GM12801 (cell line): ENCODE results near the gene ALDH8A1.

Experiments used
- CTCF ChIP-seq: IDR thresholded peaks from one replicate; pipeline ENCODE4 v1.5.1; 2011; ENCODE audit warnings: control low read depth; ENCODE audit not compliant: insufficient read length; ENCODE audit errors: extremely low read depth

ALDH8A1 gene

DNA sequence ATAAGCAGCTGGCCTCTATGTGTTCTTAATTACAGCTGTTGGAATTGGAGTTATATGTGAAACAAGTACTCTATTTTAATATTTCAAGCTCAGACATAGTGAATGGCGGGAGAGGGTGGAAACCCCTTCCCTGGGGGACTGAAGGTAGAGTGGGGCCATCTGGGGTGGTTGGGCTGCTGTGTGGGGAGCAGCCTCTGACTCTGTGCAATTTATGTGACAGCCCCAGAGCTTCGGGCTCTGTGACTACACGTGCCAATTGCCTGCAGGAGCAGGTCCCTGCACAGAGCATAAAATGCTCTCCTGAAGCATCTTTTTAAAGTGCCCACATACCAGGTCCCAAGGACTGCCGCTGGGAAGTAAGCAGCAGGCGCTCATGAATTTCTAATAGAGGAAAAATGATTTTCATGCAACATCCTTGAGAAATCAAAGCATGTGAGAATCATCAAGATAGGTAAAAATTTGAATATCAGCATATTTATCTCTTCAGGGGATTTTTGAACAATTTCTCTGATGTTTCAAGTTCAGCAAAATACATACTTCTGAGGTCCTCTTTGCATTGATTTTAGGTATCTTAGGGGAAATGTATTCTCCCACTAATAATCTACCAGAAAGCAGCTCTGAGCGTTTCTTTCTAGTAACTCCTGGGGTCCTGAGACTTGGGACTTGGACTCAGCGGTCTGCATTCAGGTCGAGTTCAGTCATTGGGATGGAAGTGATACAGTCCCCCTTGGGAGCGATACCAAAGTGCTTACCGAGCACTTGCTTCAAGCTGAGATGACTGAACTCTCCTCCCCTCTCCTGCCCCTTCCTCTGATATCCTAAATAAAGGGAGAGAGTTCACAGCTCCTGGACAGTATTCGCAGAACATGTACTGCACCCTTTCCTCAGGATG, 40.0 kb downstream of the ALDH8A1 start:
- TF ChIP-seq CTCF: no peak

GRCh38 chr6:134908906-134909516, 40.9 kb downstream of the ALDH8A1 start:
- TF ChIP-seq CTCF: no peak

DNA sequence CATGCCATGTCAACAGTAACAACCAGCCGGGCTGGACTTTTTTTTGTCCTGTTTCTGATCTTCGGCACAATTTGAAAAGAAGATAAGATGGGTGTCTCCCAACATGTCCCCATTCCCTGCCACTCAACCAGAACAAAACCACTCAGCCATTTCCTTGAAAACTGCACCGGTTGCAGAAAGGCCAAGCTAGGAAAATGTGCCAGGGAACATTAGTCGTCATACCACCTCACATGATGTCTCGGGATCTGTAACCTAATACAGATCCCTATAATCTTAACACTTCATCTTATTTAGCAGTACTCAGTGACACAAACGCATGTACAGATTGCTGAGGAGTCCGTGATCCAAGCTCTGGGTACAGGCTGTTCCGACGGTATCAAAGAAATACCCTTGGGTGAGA, 46.5 kb downstream of the ALDH8A1 start:
- TF ChIP-seq CTCF: no peak

GRCh38 chr6:134902936-134903335, 47.0 kb downstream of the ALDH8A1 start:
- no peak for TF ChIP-seq CTCF

- no peak for TF ChIP-seq CTCF
These were observed 47.6 kb downstream of the ALDH8A1 start for GRCh38 chr6:134902074-134902861.

GRCh38 chr6:134898575-134898974, 51.3 kb downstream of the ALDH8A1 start:
- TF ChIP-seq CTCF: no peak

- TF ChIP-seq CTCF: no peak
These were observed 53.0 kb downstream of the ALDH8A1 start for GRCh38 chr6:134896910-134897309.
